SK-N-SH (cell line): Measurements from ENCODE around the gene S100A2. TPM values are rescaled to one million over a fixed set of nuclear protein-coding genes. Genes with fewer than 3 reads are reported as not detected.

Experiments used
- CTCF ChIA-PET: fragments of 300-600, 350-600 bp; formaldehyde crosslinking; extraction: SDS; loops from one replicate; lab custom pipeline; 2021; lab: Yijun Ruan, JAX
- POLR2A ChIA-PET: fragments of 350-600 bp; sonication (Branson Sonifier 250); formaldehyde crosslinking; extraction: SDS; loops from one replicate; lab custom pipeline; 2020; ENCODE audit warnings: antibody characterized with exemption, inconsistent platforms; lab: Yijun Ruan, JAX
- DNase-seq: peaks from one replicate; pipeline ENCODE4 v3.0.0; 2012
- H2AFZ ChIP-seq: fragments of 200-600 bp; sonication (generic); 2 replicates; pipeline ENCODE4 v1.8.1; 2016; ENCODE audit warnings: antibody characterized with exemption, mild to moderate bottlenecking, low read depth
- H3F3A ChIP-seq: fragments of 200-600 bp; sonication (generic); replicated peaks from 2 replicates; pipeline ENCODE3; 2016; ENCODE audit warnings: antibody characterized with exemption, mild to moderate bottlenecking; ENCODE audit not compliant: insufficient read depth
- H3K27ac ChIP-seq, 2 experiments: fragments of 200-500 bp in 1 of 2; fragments of 200-600 bp in 1 of 2; sonication (Bioruptor generic) in 1 of 2; sonication (generic), shearing (Covaris generic) in 1 of 2; 2 replicates each; pipeline versions ENCODE4 v1.5.1 to v1.6.1; 2014 to 2016; ENCODE audit warnings: low read depth in 2 of 2, inconsistent platforms in 1 of 2, low read length in 1 of 2, mild to moderate bottlenecking in 1 of 2, mixed read lengths in 1 of 2
- H3K27me3 ChIP-seq: fragments of 200-600 bp; sonication (generic), shearing (Covaris generic); 2 replicates; pipeline ENCODE4 v1.6.1; 2016; ENCODE audit warnings: mixed run types; ENCODE audit not compliant: insufficient read depth
- H3K36me3 ChIP-seq, 2 experiments: fragments of 200-500 bp in 1 of 2; fragments of 200-600 bp in 1 of 2; sonication (Bioruptor generic) in 1 of 2; sonication (generic) in 1 of 2; replicated peaks in 1 of 2; 2 replicates each; pipeline versions ENCODE3 to v1.5.1; 2014 to 2016; ENCODE audit warnings: low read length in 1 of 2, mild to moderate bottlenecking in 1 of 2; ENCODE audit not compliant: insufficient read depth in 2 of 2, control insufficient read depth in 1 of 2
- H3K4me1 ChIP-seq, 2 experiments: fragments of 200-500 bp in 1 of 2; fragments of 200-600 bp in 1 of 2; sonication (Bioruptor generic) in 1 of 2; sonication (generic), shearing (Covaris generic) in 1 of 2; 2 replicates each; pipeline versions ENCODE4 v1.5.1 to v1.6.1; 2014 to 2016; ENCODE audit warnings: low read depth in 1 of 2, low read length in 1 of 2, mixed run types in 1 of 2; ENCODE audit not compliant: insufficient read depth in 2 of 2, control insufficient read depth in 1 of 2
- H3K4me2 ChIP-seq: fragments of 200-600 bp; sonication (generic), shearing (Covaris generic); 2 replicates; pipeline ENCODE4 v1.6.1; 2017; ENCODE audit warnings: mixed run types
- H3K4me3 ChIP-seq, 2 experiments: fragments of 200-500 bp in 1 of 2; fragments of 200-600 bp in 1 of 2; sonication (Bioruptor generic) in 1 of 2; sonication (generic), shearing (Covaris generic) in 1 of 2; 2 replicates each; pipeline versions ENCODE4 v1.5.1 to v1.8.1; 2014 to 2016; ENCODE audit warnings: low read depth in 2 of 2, inconsistent platforms in 1 of 2, low read length in 1 of 2, mild to moderate bottlenecking in 1 of 2, mixed read lengths in 1 of 2, moderate library complexity in 1 of 2
- H3K79me2 ChIP-seq: fragments of 200-600 bp; sonication (generic); 2 replicates; pipeline ENCODE4 v1.8.1; 2017; ENCODE audit warnings: mild to moderate bottlenecking; ENCODE audit not compliant: insufficient read depth
- H3K9ac ChIP-seq: fragments of 200-600 bp; sonication (generic); 2 replicates; pipeline ENCODE4 v1.6.1; 2017; ENCODE audit warnings: mixed run types
- H3K9me2 ChIP-seq: fragments of 200-600 bp; sonication (generic); 2 replicates; pipeline ENCODE4 v1.6.1; 2017; ENCODE audit warnings: mixed run types
- H3K9me3 ChIP-seq: fragments of 200-600 bp; sonication (generic); 2 replicates; pipeline ENCODE4 v1.6.1; 2017; ENCODE audit warnings: mixed run types, mild to moderate bottlenecking, moderate library complexity
- H4K20me1 ChIP-seq: fragments of 200-600 bp; sonication (generic); 2 replicates; pipeline ENCODE4 v1.6.1; 2017; ENCODE audit warnings: mild to moderate bottlenecking, mixed run types; ENCODE audit not compliant: insufficient read depth
- CHD2 ChIP-seq: fragments of 150-350 bp; IDR thresholded peaks from 2 replicates; pipeline ENCODE4 v1.6.1; 2018; ENCODE audit warnings: low read length; ENCODE audit not compliant: partially characterized antibody
- ELF1 ChIP-seq: IDR thresholded peaks from 2 replicates; pipeline ENCODE4 v1.4.0; 2012
- EP300 ChIP-seq, 2 experiments: IDR thresholded peaks; 2 replicates each; pipeline versions ENCODE4 v1.4.0 to v1.6.1; 2012; ENCODE audit warnings: borderline replicate concordance in 1 of 2, low read depth in 1 of 2, low read length in 1 of 2
- FOXM1 ChIP-seq: IDR thresholded peaks from 2 replicates; pipeline ENCODE4 v1.4.0; 2012; ENCODE audit warnings: low read depth, mild to moderate bottlenecking
- GABPA ChIP-seq: IDR thresholded peaks from 2 replicates; pipeline ENCODE4 v1.4.0; 2012; ENCODE audit warnings: low read depth, mild to moderate bottlenecking
- GATA2 ChIP-seq: sonication (generic); formaldehyde crosslinking; IDR thresholded peaks from 2 replicates; pipeline ENCODE4 v1.5.0; 2020; ENCODE audit warnings: mild to moderate bottlenecking, missing genetic modification reagents
- JUND ChIP-seq: IDR thresholded peaks from 2 replicates; pipeline ENCODE4 v1.4.0; 2012
- MEF2A ChIP-seq: IDR thresholded peaks from 2 replicates; pipeline ENCODE4 v1.4.0; 2012; ENCODE audit warnings: low read depth, borderline replicate concordance
- MXI1 ChIP-seq: IDR thresholded peaks from 2 replicates; pipeline ENCODE4 v1.6.1; 2012; ENCODE audit warnings: mild to moderate bottlenecking, low read depth, low read length, improper control_type of control experiment
- NFIC ChIP-seq: IDR thresholded peaks from 2 replicates; pipeline ENCODE4 v1.4.0; 2012; ENCODE audit warnings: borderline replicate concordance
- NRF1 ChIP-seq: IDR thresholded peaks from 2 replicates; pipeline ENCODE4 v1.6.1; 2012; ENCODE audit warnings: low read depth, mild to moderate bottlenecking, low read length
- POLR2AphosphoS5 ChIP-seq: IDR thresholded peaks from 2 replicates; pipeline ENCODE4 v1.6.1; 2012; ENCODE audit warnings: low read depth, low read length
- RAD21 ChIP-seq: IDR thresholded peaks from 2 replicates; pipeline ENCODE4 v1.6.1; 2012; ENCODE audit warnings: mild to moderate bottlenecking, low read length
- RCOR1 ChIP-seq: fragments of 150-350 bp; IDR thresholded peaks from 2 replicates; pipeline ENCODE4 v1.6.1; 2017; ENCODE audit warnings: antibody characterized with exemption, low read length
- RXRA ChIP-seq: IDR thresholded peaks from 2 replicates; pipeline ENCODE4 v1.4.0; 2012; ENCODE audit warnings: low read depth, mild to moderate bottlenecking, borderline replicate concordance
- SIN3A ChIP-seq: IDR thresholded peaks from 2 replicates; pipeline ENCODE4 v1.6.1; 2012; ENCODE audit warnings: low read depth, mild to moderate bottlenecking, low read length, moderate library complexity, borderline replicate concordance
- TAF1 ChIP-seq: IDR thresholded peaks from 2 replicates; pipeline ENCODE4 v1.6.1; 2012; ENCODE audit warnings: low read depth, mild to moderate bottlenecking, low read length, moderate library complexity, borderline replicate concordance
- TEAD4 ChIP-seq: IDR thresholded peaks from 2 replicates; pipeline ENCODE4 v1.4.0; 2012; ENCODE audit warnings: mild to moderate bottlenecking, borderline replicate concordance; ENCODE audit not compliant: insufficient read depth
- USF1 ChIP-seq: IDR thresholded peaks from 2 replicates; pipeline ENCODE4 v1.4.0; 2012; ENCODE audit warnings: low read depth, borderline replicate concordance
- YY1 ChIP-seq: IDR thresholded peaks from 2 replicates; pipeline ENCODE4 v1.4.0; 2012; ENCODE audit warnings: low read depth, mild to moderate bottlenecking
- WGBS: methylation state at CpG from one replicate; pipeline ENCODE4 v1.1.6; 2017; ENCODE audit warnings: low lambda C conversion rate; 5-methylcytosine and 5-hydroxymethylcytosine counted together
- polyA plus RNA-seq, 3 experiments: library from polyadenylated mRNA; depleted of rRNA; stranded (reverse); fragments of >200 nt; gene quantifications; 2 replicates each; pipeline ENCODE4 v1.2.3, GENCODE V29; 2012
- TF ChIP-seq, protein P1 (sequence below): IDR thresholded peaks from 2 replicates; pipeline ENCODE4 v1.4.0; 2012; ENCODE audit warnings: low read depth
- TF ChIP-seq, protein P2 (sequence below): IDR thresholded peaks from 2 replicates; pipeline ENCODE4; 2012
- TF ChIP-seq, protein P3 (sequence below): fragments of 150-350 bp; IDR thresholded peaks from 2 replicates; pipeline ENCODE4 v1.6.1; 2016; ENCODE audit warnings: mild to moderate bottlenecking, low read depth, low read length

S100A2 gene
- polyA plus RNA-seq, 1 of the 3 experiments (the other 2 are of a cell fraction): 31.4 TPM

DNA sequence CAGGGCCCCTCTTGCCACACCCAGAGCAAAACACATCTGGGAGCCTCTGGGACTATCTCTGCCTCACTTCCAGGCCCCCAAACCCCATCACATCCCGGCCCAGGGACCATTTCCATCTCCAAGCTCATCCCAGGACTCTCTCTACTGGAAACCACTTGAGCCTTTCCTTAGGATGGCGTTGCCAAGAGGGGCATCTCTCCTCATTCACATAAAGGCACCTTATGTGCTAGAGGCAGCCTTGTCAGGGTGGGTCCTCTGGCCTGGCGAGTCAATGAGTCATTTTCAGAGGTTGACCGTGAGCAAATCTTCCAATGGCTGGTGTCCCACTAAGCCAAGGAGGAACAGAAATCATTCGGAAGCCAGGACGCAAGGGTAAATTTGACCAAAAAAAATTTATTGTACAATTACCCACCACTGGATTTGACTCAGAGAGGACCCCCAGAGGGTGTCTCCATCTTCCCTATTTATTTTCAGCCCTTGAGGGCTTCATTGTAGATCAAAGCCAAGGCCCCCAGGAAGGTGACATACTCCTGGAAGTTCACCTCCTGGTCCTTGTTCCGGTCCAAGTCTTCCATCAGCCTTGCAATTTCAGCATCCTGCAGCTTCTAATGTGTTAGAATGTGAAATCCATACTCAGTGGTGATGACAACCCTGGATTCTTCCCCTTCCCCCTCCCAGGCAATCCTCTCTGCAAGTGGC is 31.3 kb downstream of the S100A2 start:
- peaks cover 4% of the 10 kb centered on the region; the same call in 1 of the 2 replicates for H4K20me1 ChIP-seq
- H3K4me3 ChIP-seq: peak overlapping the region; percentile 70 to 79; a peak in 3 of 4 replicates
- peaks cover 4 to 17% of the 10 kb centered on the region in 2 experiments for H3K36me3 ChIP-seq
- no peaks in the 10 kb centered on the region for H3K9me2 ChIP-seq
- H3K27ac ChIP-seq: peak overlapping the region; percentile 11 to 87; a peak in 3 of 4 replicates
- H3K9me3 ChIP-seq: no peaks in the 10 kb centered on the region
- CTCF ChIA-PET: interaction anchor here (0.6 to 8.4 kb wide), 6 partner anchors 23 to 39 kb away, joined by 3 to 45 read pairs (median 8); no protein-coding TSS in a partner anchor
- no peak overlapping the region for H2AFZ ChIP-seq
- peak overlapping the region; percentile 95 for H3K4me2 ChIP-seq
- peaks cover 30% of the 10 kb centered on the region for H3K79me2 ChIP-seq
- H3F3A ChIP-seq: peaks cover 57% of the 10 kb centered on the region
- no peak for DNase-seq
- TF ChIP-seq NRF1 (no peak), SIN3A (no peak), TEAD4 (no peak), ELF1 (no peak), MEF2A (no peak), YY1 (no peak), NFIC (no peak), FOXM1 (no peak)
- TF ChIP-seq, protein P1, sequence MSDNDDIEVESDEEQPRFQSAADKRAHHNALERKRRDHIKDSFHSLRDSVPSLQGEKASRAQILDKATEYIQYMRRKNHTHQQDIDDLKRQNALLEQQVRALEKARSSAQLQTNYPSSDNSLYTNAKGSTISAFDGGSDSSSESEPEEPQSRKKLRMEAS: no peak
- H3K9ac ChIP-seq: peak overlapping the region; percentile 98
- no peaks in the 10 kb centered on the region for H3K27me3 ChIP-seq
- POLR2A ChIA-PET: interaction anchor here (1.3 to 2.0 kb wide), 2 partner anchors 9 to 12 kb away, joined by 4 to 8 read pairs; no protein-coding TSS in a partner anchor
- peaks cover 24 to 38% of the 10 kb centered on the region in 2 experiments; a peak in 3 of 4 replicates for H3K4me1 ChIP-seq
- 74% methylated on average over 7 of the region's 7 CpGs for WGBS

- peaks cover 4 to 17% of the 10 kb centered on the region in 2 experiments for H3K36me3 ChIP-seq
- POLR2A ChIA-PET: no interaction called here
- peaks cover 24 to 38% of the 10 kb centered on the region in 2 experiments; a peak in 3 of 4 replicates for H3K4me1 ChIP-seq
- H3K79me2 ChIP-seq: peaks cover 30% of the 10 kb centered on the region
- H3K4me2 ChIP-seq: peak overlapping the region; percentile 95
- peak overlapping the region; percentile 70 to 79; a peak in 3 of 4 replicates for H3K4me3 ChIP-seq
- no peaks in the 10 kb centered on the region for H3K9me3 ChIP-seq
- no peak for DNase-seq
- H3K9me2 ChIP-seq: no peaks in the 10 kb centered on the region
- H3F3A ChIP-seq: peaks cover 58% of the 10 kb centered on the region
- 30% methylated on average over 11 of the region's 13 CpGs for WGBS
- H3K9ac ChIP-seq: peak overlapping the region; percentile 98
- H3K27me3 ChIP-seq: no peaks in the 10 kb centered on the region
- H3K27ac ChIP-seq: peak overlapping the region; percentile 11 to 87; a peak in 3 of 4 replicates
- H4K20me1 ChIP-seq: peaks cover 4% of the 10 kb centered on the region; the same call in 1 of the 2 replicates
- H2AFZ ChIP-seq: no peak overlapping the region
- CTCF ChIA-PET: interaction anchor here (1.1 to 8.4 kb wide), 6 partner anchors 9 to 39 kb away, joined by 4 to 45 read pairs (median 6); no protein-coding TSS in a partner anchor
- TF ChIP-seq MXI1 (no peak), NFIC (peak; percentile 69), NRF1 (no peak), SIN3A (0 out of 2 replicates have a peak, but pooled peaks have one; percentile 70), ELF1 (peak; percentile 37), RXRA (peak; percentile 58; the same call in 1 of the 2 replicates), RAD21 (no peak), CHD2 (no peak), EP300 (IDR thresholded peaks at IDR 0.05; ENCODE audit: borderline replicate concordance in 1 of 2, low read depth in 1 of 2, low read length in 1 of 2) (peak in 1 of 2 experiments; percentile 69; a peak in 1 of 4 replicates), POLR2AphosphoS5 (peak; percentile 80), GABPA (peak; percentile 51), TAF1 (no peak), USF1 (peak; percentile 49; the same call in 1 of the 2 replicates), GATA2 (CRISPR knock-in tag) (no peak), YY1 (no peak), MEF2A (no peak), RCOR1 (no peak), JUND (peak; percentile 88)
- TF ChIP-seq, protein P2, sequence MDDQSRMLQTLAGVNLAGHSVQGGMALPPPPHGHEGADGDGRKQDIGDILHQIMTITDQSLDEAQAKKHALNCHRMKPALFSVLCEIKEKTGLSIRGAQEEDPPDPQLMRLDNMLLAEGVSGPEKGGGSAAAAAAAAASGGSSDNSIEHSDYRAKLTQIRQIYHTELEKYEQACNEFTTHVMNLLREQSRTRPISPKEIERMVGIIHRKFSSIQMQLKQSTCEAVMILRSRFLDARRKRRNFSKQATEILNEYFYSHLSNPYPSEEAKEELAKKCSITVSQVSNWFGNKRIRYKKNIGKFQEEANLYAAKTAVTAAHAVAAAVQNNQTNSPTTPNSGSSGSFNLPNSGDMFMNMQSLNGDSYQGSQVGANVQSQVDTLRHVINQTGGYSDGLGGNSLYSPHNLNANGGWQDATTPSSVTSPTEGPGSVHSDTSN: peak; percentile 96
- TF ChIP-seq, protein P3, sequence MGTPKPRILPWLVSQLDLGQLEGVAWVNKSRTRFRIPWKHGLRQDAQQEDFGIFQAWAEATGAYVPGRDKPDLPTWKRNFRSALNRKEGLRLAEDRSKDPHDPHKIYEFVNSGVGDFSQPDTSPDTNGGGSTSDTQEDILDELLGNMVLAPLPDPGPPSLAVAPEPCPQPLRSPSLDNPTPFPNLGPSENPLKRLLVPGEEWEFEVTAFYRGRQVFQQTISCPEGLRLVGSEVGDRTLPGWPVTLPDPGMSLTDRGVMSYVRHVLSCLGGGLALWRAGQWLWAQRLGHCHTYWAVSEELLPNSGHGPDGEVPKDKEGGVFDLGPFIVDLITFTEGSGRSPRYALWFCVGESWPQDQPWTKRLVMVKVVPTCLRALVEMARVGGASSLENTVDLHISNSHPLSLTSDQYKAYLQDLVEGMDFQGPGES: no peak
Observed at GRCh38 chr1:153533689-153534201, 31.9 kb downstream of the S100A2 start.
